GM19467 (cell line): ENCODE results near the gene RAB44.

Source experiments
- ATAC-seq: cut with Tn5 transposase; IDR thresholded peaks from one replicate; pipeline ENCODE4 v1.9.1; 2021; ENCODE audit warnings: mild to moderate bottlenecking, moderate library complexity; ENCODE audit not compliant: unreplicated experiment

The RAB44 gene

DNA sequence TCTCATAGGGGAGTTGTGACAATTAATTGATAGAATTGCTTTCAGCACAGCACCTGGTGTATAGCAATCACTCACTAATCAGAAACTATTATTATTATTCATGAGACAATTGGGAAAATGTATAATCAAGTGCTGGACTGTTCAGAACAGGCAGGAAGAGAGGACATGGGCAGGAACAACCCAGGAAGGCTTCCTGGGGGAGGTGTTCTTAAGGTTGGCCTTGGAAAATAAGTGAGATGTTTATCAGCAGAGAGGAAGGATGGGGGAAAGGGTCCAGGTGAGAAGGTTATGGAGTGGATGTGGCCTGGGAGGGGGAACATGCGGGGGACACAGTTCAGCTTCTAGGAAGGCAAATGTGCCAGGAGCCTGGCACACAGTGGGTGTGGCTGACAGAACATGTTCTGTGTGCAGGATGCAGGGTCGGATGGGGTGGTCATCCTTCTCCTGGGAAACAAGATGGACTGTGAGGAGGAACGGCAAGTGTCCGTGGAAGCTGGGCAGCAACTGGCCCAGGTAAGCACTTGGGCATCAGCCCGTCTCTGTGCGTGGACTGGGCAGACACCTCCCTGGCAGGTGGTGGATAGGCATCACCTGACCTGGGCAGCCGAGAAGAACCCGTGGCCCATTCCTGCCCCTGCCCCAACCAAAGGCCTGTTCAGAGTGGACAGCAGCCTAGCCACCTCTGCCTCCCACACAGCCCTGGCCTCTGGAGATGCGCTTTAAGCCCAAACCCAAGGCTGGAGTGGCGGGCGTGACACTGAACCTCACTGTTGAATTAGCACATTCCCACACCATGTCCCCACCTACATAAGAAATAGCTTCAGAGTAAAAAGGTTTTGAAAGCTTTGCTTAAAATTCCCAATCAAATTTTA, 30.9 kb downstream of the RAB44 start:
- ATAC-seq: no peak

- ATAC-seq: no peak
Measured at GRCh38 chr6:36729161-36729524, 31.5 kb downstream of the RAB44 start.

DNA sequence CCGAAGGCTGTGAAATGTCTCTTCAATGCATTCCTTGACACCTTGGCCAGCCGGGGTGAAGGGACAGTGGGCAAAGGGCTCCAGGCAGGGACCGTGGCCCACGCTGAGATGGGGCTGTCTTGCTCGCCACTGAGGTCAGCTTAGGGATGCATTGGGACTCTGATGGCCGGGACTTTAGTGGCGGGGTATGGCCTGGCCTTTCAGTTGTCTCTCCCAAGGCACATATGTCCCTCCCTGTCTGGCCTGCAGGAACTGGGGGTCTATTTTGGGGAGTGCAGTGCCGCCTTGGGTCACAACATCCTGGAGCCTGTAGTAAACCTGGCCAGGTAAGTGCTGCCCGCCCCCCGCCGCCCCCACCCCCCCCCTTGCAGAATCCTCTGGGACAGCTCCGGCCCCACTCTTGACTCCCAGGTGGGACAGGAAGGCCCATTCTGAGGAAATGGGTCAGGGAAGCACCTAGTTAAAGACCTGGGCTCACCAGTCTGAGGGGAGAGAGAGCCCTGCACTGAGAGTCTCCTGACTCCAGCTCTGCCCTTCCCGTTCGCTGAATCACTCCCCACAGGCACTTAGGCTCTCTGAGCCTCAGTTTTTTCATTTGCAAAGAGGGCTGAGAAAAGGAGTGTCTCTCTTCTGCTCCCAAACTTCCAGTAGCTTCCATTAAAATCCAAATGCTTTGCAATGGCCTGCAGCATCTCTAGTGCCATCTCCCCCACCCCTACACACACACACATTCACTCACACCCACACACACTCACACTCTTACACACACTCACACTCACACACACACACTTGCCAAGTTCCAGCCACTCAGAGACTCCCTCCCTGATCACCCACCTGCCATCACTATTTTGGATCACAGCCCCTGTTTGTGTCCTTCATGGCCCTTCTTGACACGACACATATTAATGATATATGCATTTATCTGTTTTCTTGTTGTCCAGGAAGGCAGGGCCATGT, 33.1 kb downstream of the RAB44 start:
- no peak for ATAC-seq

GRCh38 chr6:36731622-36732310, 34.1 kb downstream of the RAB44 start:
- ATAC-seq: no peak

DNA sequence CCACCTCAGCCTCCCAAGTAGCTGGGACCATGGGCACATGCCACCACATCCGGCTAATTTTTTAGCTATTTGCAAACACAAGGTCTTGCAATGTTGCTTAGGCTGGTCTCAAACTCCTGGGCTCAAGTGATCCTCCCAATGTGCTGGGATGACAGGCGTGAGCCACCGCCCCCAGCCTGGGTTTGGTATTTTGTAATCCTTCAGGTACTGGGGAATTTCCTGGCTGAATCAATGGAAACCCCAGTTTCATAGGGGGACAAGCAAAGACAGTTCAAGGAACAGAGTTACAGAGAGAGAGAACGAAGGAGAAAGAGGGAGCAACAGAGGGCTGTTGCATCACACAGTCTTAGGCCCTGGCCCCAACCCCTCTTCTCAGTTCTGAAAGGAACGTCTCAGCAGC, 35.7 kb downstream of the RAB44 start:
- no peak for ATAC-seq

- ATAC-seq: no peak
Measured at GRCh38 chr6:36734486-36735060, 36.9 kb downstream of the RAB44 start.

DNA sequence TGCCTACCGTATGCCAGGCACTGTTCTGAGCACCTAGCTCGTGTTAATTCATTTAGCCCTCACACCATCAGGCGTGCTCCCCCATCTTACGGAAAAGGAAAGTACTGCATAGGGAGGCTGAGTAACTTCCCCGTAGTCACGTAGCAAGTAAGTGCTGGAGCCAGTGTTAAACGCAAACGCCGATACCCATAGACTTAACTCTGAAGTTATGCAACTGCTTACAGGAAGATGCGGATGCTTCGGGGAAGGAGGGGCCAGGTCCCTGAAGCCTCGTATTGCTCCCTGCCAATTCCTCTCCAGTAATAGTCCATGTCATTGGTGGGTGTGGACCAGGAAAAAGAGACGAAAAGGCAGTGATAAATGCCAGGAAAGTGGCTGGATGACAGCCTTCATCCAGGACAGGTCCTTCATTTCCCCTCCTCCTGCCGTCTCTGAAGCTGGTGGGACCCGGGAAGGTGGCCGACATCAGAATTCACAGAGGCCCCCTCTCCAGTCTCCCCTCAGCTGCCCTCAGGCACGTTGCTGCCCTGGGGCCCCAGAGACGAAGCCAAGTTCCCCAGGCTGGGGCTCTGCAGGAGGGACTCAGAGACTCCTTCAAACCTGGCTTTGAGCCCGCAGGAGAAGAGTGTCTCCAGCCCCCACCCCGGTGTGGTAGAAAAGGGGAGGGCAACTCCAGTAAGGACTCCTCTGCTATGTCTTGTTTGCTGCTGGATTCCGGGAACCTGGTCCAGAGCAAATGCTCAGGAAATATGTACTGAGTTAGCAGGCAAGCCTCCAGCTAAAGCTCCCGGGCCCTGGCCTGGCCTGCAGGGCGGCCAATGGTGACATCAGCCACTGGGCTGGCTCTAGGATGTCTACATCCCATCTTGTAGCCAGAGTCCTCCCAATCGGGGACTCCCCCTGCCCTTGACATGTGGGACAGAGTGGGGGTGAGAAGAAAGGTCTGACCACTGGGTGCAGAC, 37.8 kb downstream of the RAB44 start:
- ATAC-seq: no peak

DNA sequence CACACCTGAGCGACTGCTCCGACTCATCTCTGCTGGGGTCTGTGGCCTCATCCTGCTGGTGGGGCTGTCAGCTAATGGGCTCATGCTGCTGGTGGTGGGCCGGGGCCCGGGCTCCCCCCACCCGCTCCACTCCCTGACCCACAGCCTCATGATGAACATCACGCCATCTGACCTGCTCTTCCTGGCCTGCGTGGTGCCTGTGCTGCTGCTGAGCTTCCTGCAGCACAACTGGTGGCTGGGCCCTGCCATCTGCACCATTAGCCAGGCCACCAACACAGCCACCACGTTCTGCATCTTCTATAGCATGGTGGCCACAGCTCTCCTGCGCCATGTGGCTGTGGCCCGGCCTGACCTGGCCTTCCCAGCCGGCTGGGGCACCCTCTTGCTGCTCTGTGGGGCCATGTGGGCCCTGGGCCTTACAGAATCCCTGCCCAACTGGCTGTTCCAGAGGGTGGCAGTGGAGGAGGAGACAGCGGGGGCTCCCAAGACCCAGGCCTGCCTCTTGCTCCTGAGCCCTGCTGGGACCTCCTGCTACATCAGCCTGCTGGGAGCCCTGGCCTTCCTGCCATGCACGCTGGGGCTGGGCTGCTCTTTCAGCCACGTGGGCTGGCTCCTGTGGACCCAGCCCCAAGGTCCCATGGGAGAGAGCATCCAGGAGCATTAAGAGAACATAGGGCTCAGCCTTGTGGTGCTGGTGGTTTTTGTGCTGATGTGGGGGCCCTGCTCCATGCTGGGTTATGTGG, 39.6 kb downstream of the RAB44 start:
- no peak for ATAC-seq

- ATAC-seq: no peak
Measured at GRCh38 chr6:36738108-36738507, 40.5 kb downstream of the RAB44 start.

DNA sequence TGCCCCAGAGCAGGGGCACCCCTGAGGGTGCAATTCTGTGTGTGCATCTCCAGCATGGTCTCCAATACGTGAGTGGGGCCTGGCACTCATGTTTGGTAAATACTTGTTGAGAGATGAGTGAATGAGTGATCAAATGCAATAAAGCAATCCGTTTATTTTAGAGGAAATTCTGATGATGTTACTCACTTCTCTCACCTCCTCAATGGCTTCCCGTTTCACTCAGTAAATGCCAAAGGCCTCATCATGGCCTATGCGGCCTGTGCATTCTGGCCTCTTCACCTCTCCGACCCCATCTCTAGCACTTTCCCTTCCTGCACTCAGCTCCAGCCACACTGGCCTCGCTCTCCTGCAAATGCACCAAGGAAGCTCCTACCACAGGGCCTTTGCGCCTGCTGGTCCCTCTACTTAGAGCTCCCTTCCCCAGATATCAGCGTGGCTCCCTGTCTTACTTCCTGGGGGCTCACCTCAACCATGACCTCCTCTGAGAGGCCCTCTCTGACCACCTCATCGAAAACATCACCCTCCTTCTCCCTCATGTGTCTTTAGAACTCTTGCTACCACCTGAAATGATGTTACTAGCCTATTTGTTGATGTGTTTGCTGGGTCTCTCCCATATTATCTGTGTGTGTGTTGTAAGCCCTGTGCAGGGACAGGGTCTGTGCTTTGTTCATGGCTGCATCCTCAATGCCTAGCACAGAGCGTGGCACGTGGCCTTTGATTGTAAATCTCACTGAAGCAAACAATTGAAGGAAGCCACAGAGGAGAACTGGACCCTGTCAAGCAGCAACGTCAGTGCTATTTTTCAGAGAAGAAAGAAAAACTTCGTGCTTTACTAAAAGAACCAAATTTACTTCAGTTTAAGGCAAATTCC, 42.6 kb downstream of the RAB44 start:
- ATAC-seq: no peak

GRCh38 chr6:36740818-36741179, 43.2 kb downstream of the RAB44 start:
- no peak for ATAC-seq

GRCh38 chr6:36742146-36742545, 44.5 kb downstream of the RAB44 start:
- no peak for ATAC-seq

GRCh38 chr6:36743032-36743431, 45.4 kb downstream of the RAB44 start:
- no peak for ATAC-seq

DNA sequence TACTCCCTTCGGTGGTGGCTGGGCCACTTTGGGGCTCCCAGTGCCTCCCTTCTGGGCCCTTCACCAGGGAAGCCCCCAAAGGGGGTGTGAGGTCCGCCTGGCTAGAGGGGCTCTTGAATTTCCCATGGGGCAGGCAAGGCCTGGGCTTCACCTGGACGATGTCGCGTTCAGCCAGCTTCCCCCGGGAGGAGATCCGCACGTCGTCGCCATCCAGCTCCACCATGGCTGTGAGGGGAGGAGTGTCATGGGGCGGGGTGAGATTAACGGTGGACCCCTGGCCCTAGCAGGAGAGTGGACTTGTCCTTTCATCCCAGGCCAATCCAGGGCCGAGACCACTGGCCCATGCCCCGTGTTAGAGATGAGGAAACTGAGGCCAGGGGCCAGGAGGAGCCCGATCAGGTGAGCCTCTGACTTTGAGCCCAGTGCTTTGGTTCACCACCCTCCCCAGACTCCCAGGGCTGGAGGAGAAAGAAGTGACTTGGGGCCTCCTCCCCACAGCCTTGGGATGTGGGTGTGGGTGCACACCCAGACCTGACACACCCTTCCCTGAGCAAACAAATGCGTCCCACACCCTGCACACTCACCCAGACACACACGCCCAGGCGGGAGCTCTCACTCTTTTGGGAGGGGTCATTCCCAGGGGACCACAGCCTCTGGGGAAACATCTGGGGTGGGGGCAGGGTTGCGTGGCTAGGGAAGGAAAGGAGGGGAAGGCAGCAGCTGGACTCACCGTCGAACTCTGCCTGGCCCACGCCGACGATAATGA, 46.1 kb downstream of the RAB44 start:
- ATAC-seq: no peak

DNA sequence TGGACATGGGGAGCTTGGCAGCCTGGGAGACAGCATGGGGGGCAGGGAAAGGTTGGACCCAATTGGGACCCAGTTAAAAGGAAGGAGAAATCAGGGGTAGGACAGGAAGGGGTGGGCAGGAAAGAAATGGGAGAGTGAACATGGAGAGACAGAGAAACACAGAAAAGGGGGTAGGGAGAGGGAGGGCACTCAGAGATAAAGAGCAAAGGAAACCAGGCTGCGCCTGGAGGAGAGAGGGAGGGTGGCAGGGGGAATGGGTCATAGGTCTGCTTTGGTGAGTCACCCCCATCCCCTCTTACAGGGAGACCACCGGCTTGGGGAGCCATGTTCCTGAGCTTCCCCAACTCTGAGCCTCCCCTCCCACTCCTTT, 46.7 kb downstream of the RAB44 start:
- no peak for ATAC-seq

DNA sequence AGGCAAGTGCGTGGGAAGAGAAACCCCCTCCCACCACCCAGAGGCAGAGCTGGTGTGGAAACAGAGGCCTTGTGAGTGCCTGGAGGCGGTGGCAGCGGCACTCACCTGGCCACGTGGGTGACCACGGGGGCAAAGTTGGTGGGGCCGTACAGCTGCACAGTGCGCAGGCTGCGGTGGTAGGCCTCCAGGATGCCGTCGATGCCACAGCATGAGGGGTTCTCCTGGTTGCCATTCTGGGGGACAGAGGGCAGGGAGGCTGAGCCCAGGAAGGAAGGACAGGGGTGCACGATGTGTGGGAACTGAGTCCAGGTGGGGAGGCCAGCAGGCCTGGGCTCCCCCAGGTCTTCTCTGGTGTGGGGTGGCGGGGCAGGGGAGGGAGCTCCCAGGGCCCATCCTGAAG, 47.7 kb downstream of the RAB44 start:
- no peak for ATAC-seq

- no peak for ATAC-seq
Measured at GRCh38 chr6:36745836-36746235, 48.2 kb downstream of the RAB44 start.

DNA sequence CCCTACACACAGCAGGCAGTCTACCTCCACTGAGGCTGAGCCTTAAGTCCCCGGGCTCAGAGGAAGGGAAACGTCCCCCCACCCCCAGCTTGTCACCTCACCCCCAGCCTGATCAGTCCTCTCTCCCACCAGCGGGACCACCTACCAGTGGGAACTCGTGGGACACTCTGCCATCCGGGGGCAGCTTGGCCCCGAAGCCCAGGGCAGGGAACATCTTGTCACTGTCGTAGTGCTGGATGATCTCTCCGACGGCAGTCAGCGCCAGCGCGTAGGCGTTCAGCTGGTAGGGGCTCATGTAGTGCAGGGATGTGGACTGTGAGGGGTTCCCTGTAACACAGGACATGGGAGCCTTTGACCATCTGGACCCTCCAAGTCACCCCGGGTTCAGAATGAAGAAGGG, 48.6 kb downstream of the RAB44 start:
- no peak for ATAC-seq
